Measurements from ENCODE around the gene PBX3.
"Not testable (repeated sequence)": the region's sequence is repeated elsewhere in the genome, so short reads cannot be mapped to it uniquely, and the experiment has no call there.

Gene PBX3

GRCh38 chr9:125768803-125769202 is 21.6 kb downstream of the PBX3 start:
- no CpG with 5 or more reads among the region's 1 CpG for WGBS (ENCODE audit: extremely low coverage, insufficient coverage, low lambda C conversion rate)

GRCh38 chr9:125771037-125771436 is 23.9 kb downstream of the PBX3 start:
- Histone ChIP-seq H3K4me2 (ENCODE audit: low read length) (no peak overlapping the region), H2BK5ac (ENCODE audit: low read length) (no peak overlapping the region), H2AK5ac (ENCODE audit: low read length) (no peak overlapping the region), H3K56ac (ENCODE audit: low read length) (no peak overlapping the region), H3K23ac (ENCODE audit: low read length) (no peak overlapping the region), H4K8ac (ENCODE audit: low read depth, low read length) (no peak overlapping the region), H3K9ac (ENCODE audit: low read length) (no peak overlapping the region), H3K27me3 (ENCODE audit: insufficient read depth, low read length, poor library complexity) (no peaks in the 10 kb centered on the region), H3K79me2 (ENCODE audit: control insufficient read depth, insufficient read depth, low read length) (peaks cover 13% of the 10 kb centered on the region), H3K4me3 (ENCODE audit: low read length) (no peak overlapping the region), H3K4ac (ENCODE audit: low read depth, low read length) (no peak overlapping the region), H3K18ac (ENCODE audit: low read length) (no peak overlapping the region), H3K4me1 (ENCODE audit: control insufficient read depth, low read depth, low read length) (no peaks in the 10 kb centered on the region), H2BK15ac (replicated peaks; ENCODE audit: low read depth) (no peak overlapping the region), H3K36me3 (ENCODE audit: control insufficient read depth, insufficient read depth, low read length) (no peaks in the 10 kb centered on the region), H3K27ac (ENCODE audit: low read depth, low read length) (no peak overlapping the region), H4K5ac (ENCODE audit: low read length) (no peak overlapping the region), H2BK120ac (ENCODE audit: low read depth, low read length) (no peak overlapping the region), H3K79me1 (ENCODE audit: low read length) (peaks cover 2% of the 10 kb centered on the region)
- DNase-seq, result no peak

More at GRCh38 chr9:125768803-125769202, 21.6 kb downstream of the PBX3 start:
- Histone ChIP-seq H4K8ac (ENCODE audit: low read depth, low read length) (no peak overlapping the region), H3K79me1 (ENCODE audit: low read length) (peaks cover 2% of the 10 kb centered on the region), H3K27ac (ENCODE audit: low read depth, low read length) (no peak overlapping the region), H3K56ac (ENCODE audit: low read length) (no peak overlapping the region), H2BK15ac (replicated peaks; ENCODE audit: low read depth) (no peak overlapping the region), H3K4me2 (ENCODE audit: low read length) (no peak overlapping the region), H4K5ac (ENCODE audit: low read length) (no peak overlapping the region), H2BK120ac (ENCODE audit: low read depth, low read length) (no peak overlapping the region), H3K23ac (ENCODE audit: low read length) (no peak overlapping the region), H3K18ac (ENCODE audit: low read length) (no peak overlapping the region), H3K4me3 (ENCODE audit: low read length) (no peak overlapping the region), H3K79me2 (ENCODE audit: control insufficient read depth, insufficient read depth, low read length) (peaks cover 9% of the 10 kb centered on the region), H3K27me3 (ENCODE audit: insufficient read depth, low read length, poor library complexity) (no peaks in the 10 kb centered on the region), H2AK5ac (ENCODE audit: low read length) (no peak overlapping the region), H2BK5ac (ENCODE audit: low read length) (no peak overlapping the region), H3K4ac (ENCODE audit: low read depth, low read length) (no peak overlapping the region), H3K9ac (ENCODE audit: low read length) (no peak overlapping the region), H3K36me3 (ENCODE audit: control insufficient read depth, insufficient read depth, low read length) (no peaks in the 10 kb centered on the region), H3K4me1 (ENCODE audit: control insufficient read depth, low read depth, low read length) (no peaks in the 10 kb centered on the region)
- DNase-seq, result no peak

GRCh38 chr9:125772740-125773139 is 25.6 kb downstream of the PBX3 start:
- Histone ChIP-seq H2BK15ac (replicated peaks; ENCODE audit: low read depth) (no peak overlapping the region), H2AK5ac (ENCODE audit: low read length) (no peak overlapping the region), H4K5ac (ENCODE audit: low read length) (no peak overlapping the region), H2BK120ac (ENCODE audit: low read depth, low read length) (no peak overlapping the region), H2BK5ac (ENCODE audit: low read length) (no peak overlapping the region), H3K27ac (ENCODE audit: low read depth, low read length) (no peak overlapping the region), H3K4me1 (ENCODE audit: control insufficient read depth, low read depth, low read length) (no peaks in the 10 kb centered on the region), H3K27me3 (ENCODE audit: insufficient read depth, low read length, poor library complexity) (no peaks in the 10 kb centered on the region), H3K23ac (ENCODE audit: low read length) (no peak overlapping the region), H3K56ac (ENCODE audit: low read length) (no peak overlapping the region), H3K18ac (ENCODE audit: low read length) (no peak overlapping the region), H3K36me3 (ENCODE audit: control insufficient read depth, insufficient read depth, low read length) (no peaks in the 10 kb centered on the region), H3K4me3 (ENCODE audit: low read length) (no peak overlapping the region), H3K79me2 (ENCODE audit: control insufficient read depth, insufficient read depth, low read length) (peaks cover 18% of the 10 kb centered on the region), H3K79me1 (ENCODE audit: low read length) (peaks cover 2% of the 10 kb centered on the region), H3K9ac (ENCODE audit: low read length) (no peak overlapping the region), H3K4me2 (ENCODE audit: low read length) (no peak overlapping the region), H3K4ac (ENCODE audit: low read depth, low read length) (no peak overlapping the region), H4K8ac (ENCODE audit: low read depth, low read length) (no peak overlapping the region)
- DNase-seq, result no peak
- WGBS (ENCODE audit: extremely low coverage, insufficient coverage, low lambda C conversion rate), result no CpG with 5 or more reads among the region's 2 CpGs

GRCh38 chr9:125774106-125774505 is 26.9 kb downstream of the PBX3 start:
- H3K4me3 ChIP-seq (ENCODE audit: low read length), result no peak overlapping the region
- no peak overlapping the region for H3K4ac ChIP-seq (ENCODE audit: low read depth, low read length)
- H2BK120ac ChIP-seq (ENCODE audit: low read depth, low read length), result no peak overlapping the region
- WGBS (ENCODE audit: extremely low coverage, insufficient coverage, low lambda C conversion rate), result no CpG with 5 or more reads among the region's 4 CpGs
- H2BK5ac ChIP-seq (ENCODE audit: low read length), result no peak overlapping the region
- no peak overlapping the region for H3K27ac ChIP-seq (ENCODE audit: low read depth, low read length)
- H3K27me3 ChIP-seq (ENCODE audit: insufficient read depth, low read length, poor library complexity), result no peaks in the 10 kb centered on the region
- H4K8ac ChIP-seq (ENCODE audit: low read depth, low read length), result no peak overlapping the region
- H3K4me2 ChIP-seq (ENCODE audit: low read length), result no peak overlapping the region
- H2AK5ac ChIP-seq (ENCODE audit: low read length), result no peak overlapping the region
- H3K56ac ChIP-seq (ENCODE audit: low read length), result no peak overlapping the region
- no peak overlapping the region for H2BK15ac ChIP-seq (replicated peaks; ENCODE audit: low read depth)
- H3K4me1 ChIP-seq (ENCODE audit: control insufficient read depth, low read depth, low read length), result no peaks in the 10 kb centered on the region
- no peaks in the 10 kb centered on the region for H3K36me3 ChIP-seq (ENCODE audit: control insufficient read depth, insufficient read depth, low read length)
- no peak overlapping the region for H3K23ac ChIP-seq (ENCODE audit: low read length)
- H3K18ac ChIP-seq (ENCODE audit: low read length), result no peak overlapping the region
- H4K5ac ChIP-seq (ENCODE audit: low read length), result no peak overlapping the region
- no peak overlapping the region for H3K9ac ChIP-seq (ENCODE audit: low read length)
- peaks cover 18% of the 10 kb centered on the region for H3K79me2 ChIP-seq (ENCODE audit: control insufficient read depth, insufficient read depth, low read length)
- H3K79me1 ChIP-seq (ENCODE audit: low read length), result peaks cover 2% of the 10 kb centered on the region
- DNase-seq, result no peak

- not testable (repeated sequence) for H4K8ac ChIP-seq (ENCODE audit: low read depth, low read length); H3K4me3 ChIP-seq (ENCODE audit: low read length); H3K79me1 ChIP-seq (ENCODE audit: low read length); H2AK5ac ChIP-seq (ENCODE audit: low read length); H3K4me2 ChIP-seq (ENCODE audit: low read length); DNase-seq; H3K23ac ChIP-seq (ENCODE audit: low read length); H3K27me3 ChIP-seq (ENCODE audit: insufficient read depth, low read length, poor library complexity); H3K4me1 ChIP-seq (ENCODE audit: control insufficient read depth, low read depth, low read length); H3K18ac ChIP-seq (ENCODE audit: low read length); H3K36me3 ChIP-seq (ENCODE audit: control insufficient read depth, insufficient read depth, low read length); H2BK120ac ChIP-seq (ENCODE audit: low read depth, low read length); H2BK5ac ChIP-seq (ENCODE audit: low read length); H3K56ac ChIP-seq (ENCODE audit: low read length); H2BK15ac ChIP-seq (replicated peaks; ENCODE audit: low read depth); H3K9ac ChIP-seq (ENCODE audit: low read length); H3K27ac ChIP-seq (ENCODE audit: low read depth, low read length); H4K5ac ChIP-seq (ENCODE audit: low read length); H3K4ac ChIP-seq (ENCODE audit: low read depth, low read length)
- H3K79me2 ChIP-seq (ENCODE audit: control insufficient read depth, insufficient read depth, low read length), result peaks cover 15% of the 10 kb centered on the region
- WGBS (ENCODE audit: extremely low coverage, insufficient coverage, low lambda C conversion rate), result no CpG with 5 or more reads among the region's 4 CpGs
Measured at GRCh38 chr9:125776789-125777188, 29.6 kb downstream of the PBX3 start.

- not testable (repeated sequence) for H3K27ac ChIP-seq (ENCODE audit: low read depth, low read length); H4K5ac ChIP-seq (ENCODE audit: low read length); H3K18ac ChIP-seq (ENCODE audit: low read length); H3K4me1 ChIP-seq (ENCODE audit: control insufficient read depth, low read depth, low read length); H3K4me2 ChIP-seq (ENCODE audit: low read length); H4K8ac ChIP-seq (ENCODE audit: low read depth, low read length); H3K56ac ChIP-seq (ENCODE audit: low read length); H3K79me1 ChIP-seq (ENCODE audit: low read length); H3K23ac ChIP-seq (ENCODE audit: low read length); H2BK120ac ChIP-seq (ENCODE audit: low read depth, low read length); H3K36me3 ChIP-seq (ENCODE audit: control insufficient read depth, insufficient read depth, low read length); H2AK5ac ChIP-seq (ENCODE audit: low read length); H3K4me3 ChIP-seq (ENCODE audit: low read length); H3K4ac ChIP-seq (ENCODE audit: low read depth, low read length); H2BK5ac ChIP-seq (ENCODE audit: low read length); H3K27me3 ChIP-seq (ENCODE audit: insufficient read depth, low read length, poor library complexity); H2BK15ac ChIP-seq (replicated peaks; ENCODE audit: low read depth); DNase-seq; H3K9ac ChIP-seq (ENCODE audit: low read length)
- peaks cover 10% of the 10 kb centered on the region for H3K79me2 ChIP-seq (ENCODE audit: control insufficient read depth, insufficient read depth, low read length)
- WGBS (ENCODE audit: extremely low coverage, insufficient coverage, low lambda C conversion rate), result no CpG with 5 or more reads among the region's 6 CpGs
Measured at GRCh38 chr9:125778538-125779219, 31.5 kb downstream of the PBX3 start.
